GM19467 (cell line): ENCODE data around the gene MEX3A.
"Not testable (repeated sequence)": the region's sequence is repeated elsewhere in the genome, so short reads cannot be mapped to it uniquely, and the experiment has no call there.

Experiments used
- ATAC-seq: cut with Tn5 transposase; IDR thresholded peaks from one replicate; pipeline ENCODE4 v1.9.1; 2021; ENCODE audit warnings: mild to moderate bottlenecking, moderate library complexity; ENCODE audit not compliant: unreplicated experiment

The MEX3A gene

GRCh38 chr1:156060937-156061636 lies 21.2 kb downstream of the MEX3A start, which contains the start of gene RAB25:
RAB25 (plus strand) TSS chr1:156061160; CDS start chr1:156061401, 241 bp downstream.
- no peak for ATAC-seq

DNA sequence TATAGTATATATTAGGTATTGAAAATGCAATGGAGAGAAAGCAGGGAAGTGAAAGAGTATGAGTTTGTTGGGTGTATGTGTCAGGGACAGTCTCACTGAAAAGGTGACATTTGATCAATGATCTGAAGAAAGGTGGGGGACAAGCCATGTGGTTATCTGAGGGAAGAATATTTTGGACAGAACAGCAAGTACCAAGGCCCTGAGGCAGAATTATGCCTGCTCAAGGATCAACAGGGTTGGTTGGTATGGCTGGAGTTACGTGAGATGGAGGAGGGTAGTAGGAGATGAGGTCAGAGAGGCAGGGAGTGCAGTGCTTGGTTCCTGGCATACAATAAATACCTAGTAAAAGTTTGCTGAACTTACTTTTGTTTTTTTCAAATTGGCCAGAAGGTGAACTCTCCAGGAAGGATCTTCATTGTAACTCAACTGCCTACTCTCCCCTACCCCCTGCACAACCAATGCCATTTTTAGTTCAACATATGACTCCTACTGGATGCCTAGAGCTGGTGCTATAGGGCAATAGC lies 25.9 kb downstream of the MEX3A start:
- ATAC-seq = no peak

GRCh38 chr1:156055281-156056048 lies 26.8 kb downstream of the MEX3A start:
- no peak for ATAC-seq

DNA sequence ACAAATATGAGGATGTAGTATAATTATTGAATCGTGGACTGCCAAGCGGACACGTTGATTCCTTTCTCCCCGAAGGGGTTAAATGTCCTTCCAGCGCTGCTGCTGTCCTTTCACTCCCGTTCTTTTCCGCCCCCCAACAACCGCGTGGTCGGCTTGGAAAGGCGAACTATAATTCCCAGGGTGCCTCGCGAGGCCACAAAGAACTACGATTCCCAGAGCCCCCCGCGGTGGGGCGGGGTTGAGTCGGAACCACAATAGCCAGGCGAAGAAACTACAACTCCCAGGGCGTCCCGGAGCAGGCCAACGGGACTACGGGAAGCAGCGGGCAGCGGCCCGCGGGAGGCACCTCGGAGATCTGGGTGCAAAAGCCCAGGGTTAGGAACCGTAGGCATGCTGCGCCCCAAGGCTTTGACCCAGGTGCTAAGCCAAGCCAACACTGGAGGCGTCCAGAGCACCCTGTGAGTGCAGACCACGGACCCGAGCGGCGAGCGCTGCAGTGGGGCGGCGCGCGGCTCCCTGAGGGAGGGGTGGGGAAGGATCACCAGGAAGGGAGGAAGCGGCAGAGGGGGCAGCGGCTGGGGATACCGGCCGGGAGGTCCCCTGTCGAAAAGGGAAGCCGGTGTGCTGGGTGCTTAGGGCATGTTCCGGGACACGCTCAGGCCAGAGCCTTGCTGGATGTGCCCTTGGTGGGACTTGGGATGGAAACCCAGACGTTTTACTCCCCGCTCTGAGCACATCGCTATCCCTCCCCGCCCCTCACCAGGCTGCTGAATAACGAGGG lies 27.6 kb downstream of the MEX3A start, which contains the start of gene LAMTOR2:
Gene LAMTOR2, plus strand, starts transcription at position 283 of the 781 bp plus-strand sequence. Its CDS starts 108 bp downstream, at position 391.
- ATAC-seq = peak; percentile 81

DNA sequence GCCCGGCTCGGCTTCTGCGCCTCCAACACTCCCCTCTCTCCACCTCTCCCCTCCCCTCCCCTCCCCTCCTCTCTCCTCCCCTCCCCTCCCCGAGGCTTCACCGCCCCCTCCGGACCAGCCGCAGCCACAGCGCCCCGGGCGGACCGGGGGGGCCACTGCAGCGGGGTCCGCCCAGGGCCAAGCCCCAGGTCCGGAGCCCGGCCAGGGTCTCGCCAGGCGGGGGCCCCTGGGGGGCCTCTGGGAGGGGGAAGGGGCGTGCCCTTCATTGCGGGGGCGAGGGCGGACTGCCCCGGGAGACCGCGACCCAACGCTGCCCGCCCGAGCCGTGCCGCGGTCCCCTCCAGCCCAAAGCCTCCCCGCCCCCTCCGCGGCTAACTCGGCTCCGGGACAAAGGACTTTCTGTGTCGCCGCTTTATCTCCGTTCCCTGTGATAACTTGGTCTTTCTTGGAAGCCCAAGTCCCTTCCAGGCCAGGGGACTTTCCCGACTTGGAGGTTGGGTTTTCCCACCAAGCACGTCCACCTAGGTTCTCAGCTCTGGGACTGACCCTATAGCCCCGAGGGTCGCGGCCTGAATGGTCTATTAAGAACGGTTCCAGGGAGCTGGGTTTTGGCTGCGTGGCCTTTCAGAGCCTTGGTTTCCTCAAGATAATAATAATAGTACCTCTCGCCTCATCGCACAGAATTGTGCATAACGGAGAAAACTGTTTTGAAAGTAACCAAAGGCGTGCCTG lies 28.3 kb downstream of the MEX3A start, which contains the start of gene UBQLN4:
Gene UBQLN4, minus strand, starts transcription at position 31 of the 732 bp plus-strand sequence. CDS start 97 bp downstream, outside the sequence.
- peak; percentile 36 for ATAC-seq

DNA sequence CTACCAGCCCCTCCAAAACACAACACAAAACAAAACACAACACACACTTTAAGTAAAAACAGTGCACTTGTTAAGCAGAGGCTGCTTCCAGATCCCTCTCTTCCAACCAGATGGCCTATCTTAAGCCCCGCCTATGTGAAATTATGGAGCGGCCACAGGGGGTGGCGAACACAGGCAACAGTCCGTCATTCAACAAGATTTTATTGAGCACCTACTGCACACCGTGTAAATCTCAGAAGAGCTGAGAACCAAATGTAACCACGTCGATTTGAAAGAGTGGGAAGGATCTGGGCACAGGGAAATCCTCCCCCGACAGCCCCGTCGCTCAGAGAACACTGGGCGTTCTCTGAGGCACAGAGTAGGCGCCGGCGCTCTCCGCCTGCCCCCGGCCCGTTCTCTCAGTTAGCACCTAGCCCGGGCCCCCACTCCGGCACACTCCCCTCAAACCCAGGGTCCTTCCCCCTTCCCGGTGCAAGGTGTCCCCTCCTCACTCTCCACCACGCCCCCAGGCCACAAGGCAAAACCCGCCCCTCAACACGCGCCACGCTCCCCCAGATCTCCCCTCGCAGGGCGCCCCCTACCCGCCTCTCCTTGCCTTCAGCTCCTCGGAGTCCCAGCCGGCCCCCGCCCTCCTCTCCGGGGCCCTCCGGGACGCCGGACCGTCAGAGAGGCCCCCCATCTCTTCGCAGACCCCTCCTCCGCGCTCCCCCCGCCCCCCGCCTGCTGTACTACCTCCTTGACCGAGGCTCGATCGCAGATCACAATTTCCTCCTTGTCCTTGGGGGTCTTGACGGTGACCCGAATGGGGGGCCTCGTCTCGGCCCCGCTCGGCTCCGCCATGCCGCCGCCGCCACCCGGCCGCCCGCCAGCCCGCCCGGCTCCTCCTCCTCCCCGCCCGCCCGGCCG lies 29.1 kb downstream of the MEX3A start:
- ATAC-seq = no peak

DNA sequence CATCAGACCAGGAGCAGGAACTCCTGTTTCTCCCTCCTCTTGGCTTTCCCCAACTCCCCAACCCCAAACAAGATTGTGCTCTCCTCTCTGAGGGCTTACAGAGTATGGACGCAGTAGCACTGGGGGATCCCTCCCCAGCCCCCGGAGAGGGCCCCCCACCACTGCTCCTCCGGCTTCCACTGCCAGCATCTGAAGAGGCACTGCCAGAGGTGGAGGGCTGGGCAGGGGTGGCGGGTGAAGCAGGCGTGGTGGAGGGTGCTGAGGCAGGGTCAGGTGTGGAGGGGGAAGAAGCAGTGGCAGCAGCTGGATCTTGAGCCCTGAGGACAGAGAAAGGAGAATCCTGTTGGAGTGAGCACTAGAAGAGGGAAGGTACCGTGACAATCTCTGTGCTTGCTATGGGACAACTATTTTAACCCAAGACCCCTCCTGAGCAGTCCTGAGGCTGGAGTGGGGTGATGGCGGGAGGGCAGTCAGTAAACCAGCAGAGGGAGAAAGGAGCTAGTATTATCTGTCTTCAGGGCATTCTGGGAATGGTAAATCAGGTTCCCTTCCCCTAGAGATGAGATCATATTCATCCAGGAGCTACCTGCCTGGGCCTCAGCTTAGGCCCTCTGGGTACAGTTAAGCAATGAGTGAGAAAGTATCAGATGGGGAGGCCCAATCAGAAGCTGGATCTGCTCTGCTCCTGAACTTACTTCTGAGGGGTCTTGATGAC lies 31.1 kb downstream of the MEX3A start:
- ATAC-seq = no peak

- no peak for ATAC-seq
Observed at GRCh38 chr1:156050376-156050775, 31.9 kb downstream of the MEX3A start.

GRCh38 chr1:156048663-156049258 lies 33.5 kb downstream of the MEX3A start:
- no peak for ATAC-seq

DNA sequence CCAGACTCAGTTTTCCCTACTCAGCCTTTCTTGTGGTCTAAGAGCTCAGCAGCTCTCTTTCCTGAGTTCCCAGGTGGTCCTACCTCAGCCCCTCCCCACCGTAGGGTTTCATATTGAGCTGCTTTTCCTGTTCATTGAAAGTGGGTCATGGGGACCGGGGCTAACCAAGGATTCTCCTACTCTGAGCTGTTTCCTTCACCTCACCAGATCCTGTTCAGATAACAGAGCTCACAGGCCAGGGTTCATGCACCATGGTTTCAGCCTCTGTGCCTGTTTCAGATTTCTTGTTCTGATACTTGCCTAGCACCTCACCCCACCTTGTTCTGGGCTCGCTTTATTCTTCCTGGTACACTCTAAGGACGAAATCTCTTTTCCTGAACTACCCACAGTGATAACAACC lies 37.2 kb downstream of the MEX3A start:
- no peak for ATAC-seq

- no peak for ATAC-seq
Observed at GRCh38 chr1:156042828-156043227, 39.4 kb downstream of the MEX3A start.

DNA sequence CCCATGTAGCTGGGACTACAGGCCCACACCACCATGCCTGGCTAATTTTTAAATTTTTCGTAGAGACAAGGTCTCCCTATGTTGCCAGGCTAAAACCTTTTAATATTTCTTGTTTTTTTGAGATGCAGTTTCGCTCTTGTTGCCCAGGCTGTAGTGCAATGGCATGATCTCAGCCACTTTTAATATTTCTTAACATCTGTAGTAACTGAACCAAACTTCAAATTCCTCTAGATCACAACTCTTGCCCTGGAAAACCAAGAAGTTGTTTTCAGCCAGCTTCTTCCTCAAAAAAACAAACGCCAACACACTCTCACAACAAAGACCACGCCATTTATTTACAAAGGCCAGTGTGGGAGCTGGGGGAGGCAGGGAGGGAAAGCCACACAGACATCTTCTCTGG lies 47.3 kb downstream of the MEX3A start:
- not testable (repeated sequence) for ATAC-seq

- no peak for ATAC-seq
Observed at GRCh38 chr1:156033011-156033410, 49.3 kb downstream of the MEX3A start.

DNA sequence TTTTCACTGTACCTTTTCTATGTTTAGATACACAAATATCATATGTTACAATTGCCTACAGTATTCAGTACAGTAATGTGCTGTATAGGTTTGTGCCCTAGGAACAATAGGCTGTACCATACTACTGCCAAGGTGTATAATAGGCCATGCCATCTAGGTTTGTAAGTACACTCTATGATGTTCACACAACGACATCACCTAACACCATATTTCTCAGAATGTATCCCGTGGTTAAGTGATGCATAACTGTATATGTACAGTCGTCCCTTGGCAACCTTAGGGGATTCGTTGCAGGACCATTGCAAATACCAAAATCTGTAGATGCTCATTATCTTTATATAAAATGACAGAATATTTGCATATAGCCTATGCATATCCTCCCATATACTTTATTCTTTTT lies 55.7 kb downstream of the MEX3A start:
- ATAC-seq = no peak

DNA sequence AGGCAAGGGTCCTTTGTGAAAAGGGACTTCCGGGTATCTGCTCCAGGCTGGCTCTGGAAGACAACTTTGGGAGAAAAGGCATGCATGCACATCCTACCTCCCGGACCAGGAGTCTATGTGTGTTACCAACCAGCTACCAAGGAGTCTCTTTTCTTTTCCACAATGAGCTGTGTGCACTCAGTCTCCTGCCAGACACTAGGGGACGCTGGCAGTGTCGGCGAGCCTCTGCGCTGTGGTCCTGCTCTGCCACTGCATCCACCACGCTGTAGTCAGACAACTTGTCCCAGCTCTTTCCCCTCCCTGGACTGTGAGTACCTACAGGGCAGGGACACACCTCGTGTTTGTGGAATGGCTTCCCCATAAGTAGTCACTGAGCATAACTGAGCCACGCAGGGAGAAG lies 56.4 kb downstream of the MEX3A start:
- no peak for ATAC-seq

GRCh38 chr1:156024801-156025200 lies 57.5 kb downstream of the MEX3A start:
- no peak for ATAC-seq
